Ramos (cell line): ENCODE data around the gene EXOC1L.
"Not testable (repeated sequence)": the region's sequence is repeated elsewhere in the genome, so short reads cannot be mapped to it uniquely, and the experiment has no call there.

Experiments
- in situ Hi-C: fragments of 300-500 bp; cut with MboI; formaldehyde crosslinking; loops from one replicate; pipeline ENCODE4 v1.14.3; 2022; ENCODE audit warnings: low sequenced_read_pairs; ENCODE audit not compliant: unreplicated experiment

EXOC1L gene

GRCh38 chr4:55834086-55834795, 14.7 kb downstream of the EXOC1L start:
- in situ Hi-C loops = no loop called here

DNA sequence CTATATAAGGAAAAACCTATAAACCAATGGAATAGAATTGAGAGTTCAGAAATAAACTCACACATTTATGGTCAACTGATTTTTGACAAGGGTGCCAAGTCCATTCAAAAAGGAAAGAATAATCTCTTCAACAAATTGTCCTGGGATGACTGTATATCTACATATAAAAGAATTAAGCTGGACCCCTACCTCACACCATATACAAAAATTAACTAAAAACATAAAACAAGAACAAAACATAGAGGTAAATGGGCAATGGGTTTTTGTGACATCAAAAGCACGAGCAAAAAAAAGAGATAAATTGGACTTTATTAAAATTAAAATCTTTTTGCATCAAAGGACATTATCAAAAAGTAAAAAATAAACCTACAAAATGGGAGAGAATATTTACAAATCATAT, 18.3 kb downstream of the EXOC1L start:
- in situ Hi-C loops = no loop called here

GRCh38 chr4:55838356-55838755, 18.8 kb downstream of the EXOC1L start:
- in situ Hi-C loops = no loop called here

DNA sequence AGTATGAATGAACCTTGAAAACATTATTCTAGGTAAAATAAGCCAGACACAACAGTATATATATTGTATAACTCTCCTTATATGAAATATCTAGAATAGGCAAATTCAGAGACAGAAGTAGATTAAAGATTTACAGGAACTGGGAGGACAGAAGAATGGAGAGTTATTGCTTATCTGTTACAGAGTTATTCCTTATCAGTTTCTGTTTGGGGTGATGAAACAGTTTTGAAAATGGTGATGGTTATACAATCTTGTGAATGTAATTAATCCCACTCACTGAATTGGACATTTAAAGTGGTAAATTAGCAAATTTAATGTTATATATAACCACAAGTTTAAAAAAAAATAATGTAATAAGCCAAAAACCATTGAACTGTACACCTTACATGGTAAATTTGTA, 19.4 kb downstream of the EXOC1L start:
- in situ Hi-C loops = no loop called here

GRCh38 chr4:55840956-55841355, 21.4 kb downstream of the EXOC1L start:
- in situ Hi-C loops = no loop called here

DNA sequence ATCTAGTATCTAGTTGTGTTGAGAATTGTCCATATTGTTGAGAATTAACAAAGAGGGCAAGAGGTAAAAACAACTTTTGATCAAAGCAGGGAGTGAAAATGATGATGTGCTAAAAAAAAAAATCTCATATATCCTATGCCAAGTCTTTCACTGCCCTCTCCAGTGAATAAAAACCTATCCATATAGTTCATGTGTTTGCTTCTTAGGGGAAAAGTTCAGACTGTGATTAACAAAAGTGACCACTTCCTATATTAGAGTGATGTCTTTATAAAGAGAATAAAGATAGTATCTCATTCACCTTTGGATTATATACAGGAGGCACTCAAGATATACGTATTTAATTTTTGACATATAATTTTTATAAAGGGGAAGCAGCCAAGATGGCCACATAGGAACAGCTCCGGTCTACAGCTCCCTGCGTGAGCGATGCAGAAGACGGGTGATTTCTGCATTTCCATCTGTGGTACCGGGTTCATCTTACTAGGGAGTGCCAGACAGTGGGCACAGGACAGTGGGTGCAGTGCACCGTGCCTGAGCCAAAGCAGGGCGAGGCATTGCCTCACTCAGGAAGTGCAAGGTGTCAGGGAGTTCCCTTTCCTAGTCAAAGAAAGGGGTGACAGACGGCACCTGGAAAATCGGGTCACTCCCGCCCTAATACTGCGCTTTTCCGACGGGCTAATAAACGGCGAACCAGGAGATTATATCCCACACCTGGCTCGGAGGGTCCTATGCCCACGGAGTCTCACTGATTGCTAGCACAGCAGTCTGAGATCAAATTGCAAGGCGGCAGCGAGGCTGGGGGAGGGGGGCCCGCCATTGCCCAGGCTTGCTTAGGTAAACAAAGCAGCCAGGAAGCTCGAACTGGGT, 22.0 kb downstream of the EXOC1L start:
- in situ Hi-C loops = not testable (repeated sequence)

- in situ Hi-C loops = not testable (repeated sequence)
Measured at GRCh38 chr4:55842312-55842711, 22.7 kb downstream of the EXOC1L start.

GRCh38 chr4:55849724-55850123, 30.1 kb downstream of the EXOC1L start:
- in situ Hi-C loops = loop anchor here (25.0 kb wide), 1 partner anchor 487 kb away; no protein-coding TSS in a partner anchor

DNA sequence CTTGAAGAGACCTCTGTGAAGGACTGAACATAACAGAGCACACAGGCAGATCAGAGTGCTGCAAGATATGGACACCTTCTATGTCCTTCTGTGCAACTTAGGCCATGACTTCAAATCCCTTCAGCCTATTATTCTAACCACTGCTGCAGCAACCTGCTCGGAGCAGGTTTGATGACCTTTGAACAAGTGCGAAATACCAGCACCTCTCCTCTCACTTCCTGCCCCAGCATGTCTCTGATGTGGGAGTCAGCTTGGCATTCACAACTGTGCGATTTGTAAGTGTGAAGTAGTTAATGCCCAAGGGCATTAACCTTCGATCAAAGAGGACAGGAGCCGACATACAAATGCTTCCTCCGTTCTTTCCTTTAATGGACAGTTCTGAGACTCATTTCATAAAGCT, 32.3 kb downstream of the EXOC1L start:
- in situ Hi-C loops = loop anchor here (25.0 kb wide), 1 partner anchor 490 kb away; no protein-coding TSS in a partner anchor

DNA sequence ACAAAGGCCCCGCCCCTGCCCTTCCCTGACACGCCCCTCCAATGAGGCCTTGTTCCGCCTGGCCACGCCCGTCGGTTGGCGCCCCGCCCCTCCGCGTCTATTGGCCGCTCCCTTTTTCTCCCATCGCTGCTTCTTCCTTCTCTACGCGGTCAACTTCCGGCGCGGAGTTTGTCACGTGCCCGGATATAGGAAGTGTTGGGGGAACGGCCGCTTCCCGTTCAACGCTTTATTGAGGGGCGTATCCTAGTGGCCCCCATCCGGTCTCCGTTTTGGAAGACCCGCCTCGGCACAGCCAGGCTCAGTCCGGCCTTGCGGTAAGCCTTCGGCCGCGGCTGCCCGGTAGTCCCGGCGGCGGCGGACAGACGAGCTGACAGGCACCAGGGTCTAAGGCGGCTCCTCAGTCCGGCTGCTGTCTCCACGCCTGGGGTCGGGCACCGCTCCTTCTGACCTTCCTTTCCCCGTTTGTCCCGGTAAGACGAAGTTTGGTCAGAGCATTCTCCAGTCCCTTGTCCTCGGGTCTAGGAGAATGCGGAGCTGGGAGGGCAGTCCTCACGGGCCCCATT, 34.0 kb downstream of the EXOC1L start, which contains the start of gene EXOC1:
TSS of gene EXOC1 (plus strand) at position 165 of the 563 bp plus-strand sequence. CDS start 4,676 bp downstream, outside the sequence.
- in situ Hi-C loops = loop anchor here (25.0 kb wide), 1 partner anchor 491 kb away; no protein-coding TSS in a partner anchor

- in situ Hi-C loops = loop anchor here (25.0 kb wide), 1 partner anchor 492 kb away; no protein-coding TSS in a partner anchor
Measured at GRCh38 chr4:55854129-55854528, 34.5 kb downstream of the EXOC1L start.

DNA sequence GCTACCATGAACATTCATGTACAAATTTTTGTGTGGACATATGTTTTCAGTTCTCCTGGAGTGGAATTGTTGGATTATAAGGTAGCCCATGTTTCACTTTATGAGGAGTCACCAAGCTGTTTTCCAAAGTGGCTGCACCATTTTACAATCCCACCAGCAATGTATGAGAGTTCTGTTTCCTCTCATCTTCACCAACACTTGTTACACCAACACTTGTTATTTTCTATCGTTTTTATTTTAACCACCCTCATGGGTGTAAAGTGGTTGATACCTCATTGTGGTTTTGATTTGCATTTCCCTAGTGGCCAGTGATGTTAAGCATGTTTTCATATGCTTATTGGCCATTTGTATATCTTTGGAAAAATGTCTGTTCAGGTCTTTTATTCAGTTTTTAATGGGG, 38.0 kb downstream of the EXOC1L start:
- in situ Hi-C loops = loop anchor here (25.0 kb wide), 1 partner anchor 495 kb away; no protein-coding TSS in a partner anchor

DNA sequence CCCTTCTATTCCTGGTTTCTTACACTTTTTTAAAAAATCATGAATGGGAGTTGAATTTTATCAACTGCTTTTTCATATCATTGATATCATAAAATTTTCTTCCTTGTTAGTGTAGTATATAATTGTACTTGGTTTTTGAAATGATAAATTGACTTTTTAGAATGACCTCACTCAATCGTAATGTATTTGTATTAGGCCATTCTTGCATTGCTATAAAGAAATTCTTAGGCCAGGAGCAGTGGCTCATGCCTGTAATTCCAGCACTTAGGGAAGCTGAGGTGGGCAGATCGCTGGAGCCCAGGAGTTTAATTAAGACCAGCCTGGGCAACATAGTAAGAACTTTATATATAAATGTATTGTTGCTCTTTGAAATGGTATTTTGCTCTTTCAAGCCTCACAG, 40.1 kb downstream of the EXOC1L start:
- in situ Hi-C loops = loop anchor here (25.0 kb wide), 1 partner anchor 497 kb away; no protein-coding TSS in a partner anchor

DNA sequence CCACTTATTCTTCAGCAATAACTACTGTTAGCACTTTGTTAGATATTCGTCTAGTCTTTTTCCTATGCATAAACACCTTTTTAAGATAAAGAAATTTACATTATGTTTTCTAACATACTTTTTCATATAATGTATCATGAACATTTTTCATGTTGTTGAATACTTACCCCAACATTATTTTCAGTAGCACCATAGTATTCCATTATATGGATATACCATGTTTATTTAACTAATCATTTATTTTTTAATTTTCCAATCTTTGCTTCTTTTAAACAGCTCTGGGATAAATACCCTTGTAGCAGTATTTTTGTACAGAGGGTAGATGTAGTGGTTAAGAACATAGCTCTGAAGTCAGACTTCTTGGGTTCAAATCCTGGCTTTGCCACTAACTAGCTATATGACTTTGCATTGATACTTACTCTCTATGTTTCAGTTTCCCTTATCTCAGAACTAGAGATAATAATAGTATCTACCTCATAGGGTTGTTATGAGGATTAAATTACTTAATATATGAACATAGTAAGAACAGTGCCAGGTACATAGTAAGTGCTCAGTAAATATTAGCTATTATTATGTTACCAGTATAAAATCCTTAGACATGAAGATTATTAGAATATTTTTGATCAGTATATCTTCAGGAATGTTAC, 45.1 kb downstream of the EXOC1L start:
- in situ Hi-C loops = loop anchor here (25.0 kb wide), 1 partner anchor 502 kb away; no protein-coding TSS in a partner anchor

GRCh38 chr4:55865228-55865806, 45.7 kb downstream of the EXOC1L start:
- in situ Hi-C loops = loop anchor here (25.0 kb wide), 1 partner anchor 503 kb away; no protein-coding TSS in a partner anchor

- in situ Hi-C loops = loop anchor here (25.0 kb wide), 1 partner anchor 504 kb away; no protein-coding TSS in a partner anchor
Measured at GRCh38 chr4:55866290-55866907, 46.8 kb downstream of the EXOC1L start.

- in situ Hi-C loops = loop anchor here (25.0 kb wide), 1 partner anchor 505 kb away; no protein-coding TSS in a partner anchor
Measured at GRCh38 chr4:55866973-55867574, 47.5 kb downstream of the EXOC1L start.

DNA sequence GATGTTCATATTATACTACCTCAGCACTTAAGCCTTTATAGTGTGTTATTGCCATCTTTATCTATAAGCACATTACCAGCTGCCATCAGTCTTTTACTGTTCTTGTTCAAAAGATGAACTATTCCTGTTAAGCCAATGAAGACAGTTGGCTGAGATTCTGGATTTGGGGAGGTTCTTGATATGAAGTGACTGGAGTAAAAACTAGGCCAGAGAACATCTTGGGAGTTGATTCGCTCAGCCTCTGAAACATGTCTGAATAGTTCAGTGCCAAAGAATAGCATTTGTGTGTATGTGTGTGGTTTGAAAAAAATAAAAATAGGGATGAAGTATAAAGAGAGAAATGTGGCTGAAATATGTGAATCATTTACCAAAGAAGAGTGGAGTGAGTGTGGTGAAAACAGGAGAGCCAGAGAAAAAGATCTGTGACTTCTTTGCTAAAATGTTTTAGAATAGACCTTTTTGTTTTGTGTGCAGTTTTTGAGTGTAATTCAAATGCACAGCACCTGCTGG, 49.0 kb downstream of the EXOC1L start:
- in situ Hi-C loops = loop anchor here (25.0 kb wide), 1 partner anchor 506 kb away; no protein-coding TSS in a partner anchor
